IMR-90 (cell line): Measurements from ENCODE around the gene ZDHHC14. TPM values are rescaled to one million over a fixed set of nuclear protein-coding genes. Genes with fewer than 3 reads are reported as not detected.

Source experiments
- ATAC-seq: fragments of 200-7000 bp; cut with Tn5 transposase; 2 replicates; pipeline ENCODE4 v1.9.1; 2020; ENCODE audit warnings: low read depth, mild to moderate bottlenecking, moderate library complexity
- BruUV-seq: library from RNA; stranded (reverse); fragments of 400-500 nt; replicated peaks from 2 replicates; lab custom pipeline; 2021; lab: Mats Ljungman, UMichigan
- CTCF ChIA-PET: fragments of 300-600 bp; formaldehyde crosslinking; extraction: SDS; loops from one replicate; lab custom pipeline; 2021; ENCODE audit warnings: antibody characterized with exemption; lab: Yijun Ruan, JAX
- POLR2A ChIA-PET: fragments of 300-600 bp; sonication (Branson Sonifier 250); formaldehyde crosslinking; loops from one replicate; lab custom pipeline; 2022; ENCODE audit warnings: antibody characterized with exemption; ENCODE audit not compliant: unreplicated experiment; lab: Charles Lee
- DNase-seq: peaks from one replicate; pipeline ENCODE4 v3.0.0; 2013
- H2AFZ ChIP-seq: replicated peaks from 2 replicates; pipeline ENCODE3; 2013; ENCODE audit warnings: low read length, mild to moderate bottlenecking; ENCODE audit not compliant: poor library complexity
- H2AK5ac ChIP-seq: 2 replicates; pipeline ENCODE4 v1.6.1; 2013; ENCODE audit warnings: low read depth, low read length, inconsistent platforms
- H2AK9ac ChIP-seq: replicated peaks from 2 replicates; pipeline ENCODE3; 2013; ENCODE audit warnings: mild to moderate bottlenecking, low read depth, low read length, moderate library complexity; ENCODE audit not compliant: poor library complexity
- H2BK120ac ChIP-seq: 2 replicates; pipeline ENCODE4 v1.6.1; 2013; ENCODE audit warnings: low read depth, low read length, inconsistent platforms
- H2BK15ac ChIP-seq: 3 replicates; pipeline ENCODE4 v1.6.1; 2013; ENCODE audit warnings: low read depth, low read length, inconsistent platforms
- H2BK20ac ChIP-seq: 2 replicates; pipeline ENCODE4 v1.6.1; 2013; ENCODE audit warnings: low read depth, mild to moderate bottlenecking, inconsistent platforms, low read length, moderate library complexity
- H2BK5ac ChIP-seq: 2 replicates; pipeline ENCODE4 v1.6.1; 2013; ENCODE audit warnings: mild to moderate bottlenecking, low read depth, low read length, inconsistent platforms; ENCODE audit not compliant: poor library complexity, severe bottlenecking
- H3K14ac ChIP-seq: replicated peaks from 2 replicates; pipeline ENCODE4 v1.6.1; 2013; ENCODE audit warnings: low read depth, low read length, inconsistent platforms
- H3K18ac ChIP-seq: 2 replicates; pipeline ENCODE4 v1.6.1; 2013; ENCODE audit warnings: low read depth, low read length, control low read depth
- H3K23ac ChIP-seq: 2 replicates; pipeline ENCODE4 v1.6.1; 2013; ENCODE audit warnings: low read depth, low read length, inconsistent platforms
- H3K27ac ChIP-seq: 2 replicates; pipeline ENCODE4 v1.5.1; 2013; ENCODE audit warnings: mild to moderate bottlenecking, control low read depth, low read length; ENCODE audit not compliant: insufficient read depth
- H3K27me3 ChIP-seq: 2 replicates; pipeline ENCODE4 v1.6.1; 2013; ENCODE audit warnings: low read length; ENCODE audit not compliant: control insufficient read depth, insufficient read depth
- H3K36me3 ChIP-seq: 2 replicates; pipeline ENCODE4 v1.6.1; 2013; ENCODE audit warnings: low read length, mixed read lengths; ENCODE audit not compliant: control insufficient read depth, insufficient read depth
- H3K4ac ChIP-seq: 2 replicates; pipeline ENCODE4 v1.6.1; 2013; ENCODE audit warnings: low read depth, low read length, inconsistent platforms
- H3K4me1 ChIP-seq: 2 replicates; pipeline ENCODE4 v1.6.1; 2013; ENCODE audit warnings: low read length, mixed read lengths; ENCODE audit not compliant: control insufficient read depth, insufficient read depth
- H3K4me2 ChIP-seq: 2 replicates; pipeline ENCODE4 v1.6.1; 2013; ENCODE audit warnings: low read depth, mild to moderate bottlenecking, control low read depth, low read length, moderate library complexity
- H3K4me3 ChIP-seq: 2 replicates; pipeline ENCODE4 v1.5.1; 2013; ENCODE audit warnings: low read depth, mild to moderate bottlenecking, control low read depth, low read length, moderate library complexity; ENCODE audit not compliant: insufficient read depth
- H3K56ac ChIP-seq: 2 replicates; pipeline ENCODE4 v1.6.1; 2013; ENCODE audit warnings: low read length, inconsistent platforms; ENCODE audit not compliant: insufficient read depth; ENCODE audit errors: extremely low read depth
- H3K79me1 ChIP-seq, 2 experiments: 2 replicates each; pipeline ENCODE4 v1.6.1; 2013; ENCODE audit warnings: low read length in 2 of 2, inconsistent platforms in 1 of 2, low read depth in 1 of 2
- H3K9ac ChIP-seq: 2 replicates; pipeline ENCODE4 v1.6.1; 2013; ENCODE audit warnings: low read depth, low read length, control low read depth
- H3K9me1 ChIP-seq: 2 replicates; pipeline ENCODE4 v1.6.1; 2013; ENCODE audit warnings: low read length, inconsistent platforms; ENCODE audit not compliant: insufficient read depth
- H3K9me3 ChIP-seq: 2 replicates; pipeline ENCODE4 v1.6.1; 2013; ENCODE audit warnings: low read length; ENCODE audit not compliant: control insufficient read depth, insufficient read depth
- H4K20me1 ChIP-seq: 2 replicates; pipeline ENCODE4 v1.6.1; 2013; ENCODE audit warnings: low read length, inconsistent platforms; ENCODE audit not compliant: insufficient read depth
- H4K5ac ChIP-seq: 2 replicates; pipeline ENCODE4 v1.6.1; 2013; ENCODE audit warnings: mild to moderate bottlenecking, low read depth, low read length, control low read depth
- H4K8ac ChIP-seq, 2 experiments: 2 replicates each; pipeline ENCODE4 v1.6.1; 2013; ENCODE audit warnings: low read depth in 2 of 2, low read length in 2 of 2, control low read depth in 1 of 2, inconsistent platforms in 1 of 2
- H4K91ac ChIP-seq: 2 replicates; pipeline ENCODE4 v1.6.1; 2013; ENCODE audit warnings: low read depth, low read length, inconsistent platforms; ENCODE audit not compliant: insufficient read depth
- ELK1 ChIP-seq: fragments of 150-350 bp; IDR thresholded peaks from 2 replicates; pipeline ENCODE4 v1.6.1; 2016; ENCODE audit warnings: low read depth, mild to moderate bottlenecking, low read length, moderate library complexity, borderline replicate concordance
- MAFK ChIP-seq: IDR thresholded peaks from 2 replicates; pipeline ENCODE4 v1.6.1; 2012; ENCODE audit warnings: low read depth, low read length, improper control_type of control experiment
- RCOR1 ChIP-seq: IDR thresholded peaks from 2 replicates; pipeline ENCODE4 v1.6.1; 2012; ENCODE audit warnings: mild to moderate bottlenecking, low read length, improper control_type of control experiment; ENCODE audit not compliant: insufficient replicate concordance
- RFX5 ChIP-seq: IDR thresholded peaks from 2 replicates; pipeline ENCODE4 v1.8.0; 2012; ENCODE audit warnings: low read depth, mild to moderate bottlenecking, low read length, moderate library complexity
- SMC3 ChIP-seq: fragments of 150-350 bp; IDR thresholded peaks from 2 replicates; pipeline ENCODE4 v1.6.1; 2016; ENCODE audit warnings: low read depth, mild to moderate bottlenecking, antibody characterized with exemption, low read length, moderate library complexity
- WGBS, 2 experiments: methylation state at CpG; one replicate each; pipeline versions ENCODE4 v1.1.5 to v1.1.7; 2013; ENCODE audit warnings: missing lambda C conversion rate in 2 of 2; ENCODE audit not compliant: insufficient read length in 1 of 2; ENCODE audit errors: extremely low coverage in 2 of 2; 5-methylcytosine and 5-hydroxymethylcytosine counted together
- dilution Hi-C: fragments of 300-500 bp; cut with HindIII; formaldehyde crosslinking; loops from one replicate; pipeline ENCODE4 v1.14.3; 2018; ENCODE audit warnings: low sequenced_read_pairs; ENCODE audit not compliant: unreplicated experiment
- in situ Hi-C: fragments of 300-500 bp; cut with MboI; formaldehyde crosslinking; loops from 3 replicates; pipeline ENCODE4 v1.14.3; 2019; ENCODE audit warnings: low sequenced_read_pairs, inconsistent platforms, mixed read lengths
- intact Hi-C: fragments of 100-400 bp; cut with micrococcal nuclease; formaldehyde crosslinking; loops from 2 replicates; pipeline ENCODE4 v1.10.0; 2022
- polyA plus RNA-seq, 3 experiments: library from polyadenylated mRNA; depleted of rRNA; stranded (reverse); fragments of >200 nt; gene quantifications; 2 replicates each; pipeline ENCODE4 v1.2.3, GENCODE V29; 2012; ENCODE audit warnings: low replicate concordance in 1 of 3
- total RNA-seq: library from RNA; depleted of rRNA; stranded (reverse); fragments of >200 nt; gene quantifications from 2 replicates; pipeline ENCODE4 v1.2.3, GENCODE V29; 2012
- TF ChIP-seq, protein P1 (sequence below): conservative IDR thresholded peaks from 2 replicates; pipeline ENCODE4 v1.5.1; 2012; ENCODE audit warnings: mild to moderate bottlenecking, low read depth, low read length, improper control_type of control experiment

Gene ZDHHC14
- total and polyA plus RNA-seq, 2 of the 4 experiments (the other 2 are of a cell fraction), result 0.90 to 2.0 TPM

DNA sequence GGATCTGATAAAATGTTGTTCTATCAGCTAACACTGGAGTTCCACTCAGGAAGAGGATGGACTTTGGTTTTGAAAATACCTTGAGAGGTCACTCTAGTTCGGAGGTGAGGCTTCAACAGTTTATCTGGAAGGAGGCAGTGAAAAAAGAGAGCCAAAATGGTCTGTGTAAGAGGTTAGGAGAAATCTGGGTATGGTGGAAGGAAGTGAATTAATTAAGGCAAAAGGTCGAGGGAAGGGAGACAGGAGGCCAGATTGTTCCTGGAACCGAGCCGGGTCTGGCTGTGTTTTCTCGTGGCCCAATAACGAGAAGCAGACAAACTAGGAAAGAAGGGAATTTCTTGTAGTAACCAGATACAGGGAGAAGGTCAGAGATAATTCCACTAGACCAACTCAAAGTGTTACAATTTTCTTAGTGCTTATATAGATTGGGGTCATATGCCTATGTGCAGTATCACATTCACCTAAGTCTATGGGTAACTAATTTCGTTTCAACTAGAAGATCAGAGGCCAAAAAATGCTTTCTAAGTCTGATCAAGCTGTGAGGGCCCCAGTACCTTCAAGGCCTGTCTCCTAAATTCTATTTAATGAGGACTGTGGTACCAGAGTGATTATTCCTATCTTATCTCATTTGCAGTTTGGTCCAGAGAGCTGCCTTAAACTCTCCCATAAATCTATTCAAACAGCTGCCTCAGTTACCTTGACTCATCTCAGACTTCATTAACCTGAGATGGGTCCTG lies 346.1 kb downstream of the ZDHHC14 start:
- Histone ChIP-seq H2BK5ac (no peak overlapping the region), H3K4me1 (no peaks in the 10 kb centered on the region; the same call in 1 of the 2 replicates), H3K4ac (no peak overlapping the region), H3K4me2 (no peak overlapping the region), H2BK120ac (no peak overlapping the region), H2AK9ac (no peak overlapping the region), H3K9ac (no peak overlapping the region), H4K5ac (no peak overlapping the region), H2AFZ (no peak overlapping the region), H3K56ac (no peak overlapping the region), H4K20me1 (no peaks in the 10 kb centered on the region), H3K27me3 (peaks cover 14% of the 10 kb centered on the region), H3K4me3 (no peak overlapping the region), H3K27ac (no peak overlapping the region), H3K36me3 (no peaks in the 10 kb centered on the region), H3K9me3 (peaks cover 12% of the 10 kb centered on the region), H2AK5ac (no peak overlapping the region), H4K8ac (no peak overlapping the region), H2BK15ac (no peak overlapping the region), H3K18ac (no peak overlapping the region), H3K23ac (no peak overlapping the region), H3K9me1 (no peaks in the 10 kb centered on the region), H4K91ac (no peak overlapping the region), H2BK20ac (no peak overlapping the region), H3K79me1 (no peaks in the 10 kb centered on the region), H3K14ac (no peak overlapping the region)
- POLR2A ChIA-PET, result no interaction called here
- in situ Hi-C loops, result no loop called here
- dilution Hi-C loops, result no loop called here
- ATAC-seq (no peak), DNase-seq (no peak)
- BruUV-seq, result no TSS peak
- WGBS, 2 experiments, result 60% methylated on average over 1 of the region's 7 CpGs; no CpG with 5 or more reads in 1 of the 2 experiments
- no peak for TF ChIP-seq RCOR1
- TF ChIP-seq RFX5, result no peak
- TF ChIP-seq, protein P1, sequence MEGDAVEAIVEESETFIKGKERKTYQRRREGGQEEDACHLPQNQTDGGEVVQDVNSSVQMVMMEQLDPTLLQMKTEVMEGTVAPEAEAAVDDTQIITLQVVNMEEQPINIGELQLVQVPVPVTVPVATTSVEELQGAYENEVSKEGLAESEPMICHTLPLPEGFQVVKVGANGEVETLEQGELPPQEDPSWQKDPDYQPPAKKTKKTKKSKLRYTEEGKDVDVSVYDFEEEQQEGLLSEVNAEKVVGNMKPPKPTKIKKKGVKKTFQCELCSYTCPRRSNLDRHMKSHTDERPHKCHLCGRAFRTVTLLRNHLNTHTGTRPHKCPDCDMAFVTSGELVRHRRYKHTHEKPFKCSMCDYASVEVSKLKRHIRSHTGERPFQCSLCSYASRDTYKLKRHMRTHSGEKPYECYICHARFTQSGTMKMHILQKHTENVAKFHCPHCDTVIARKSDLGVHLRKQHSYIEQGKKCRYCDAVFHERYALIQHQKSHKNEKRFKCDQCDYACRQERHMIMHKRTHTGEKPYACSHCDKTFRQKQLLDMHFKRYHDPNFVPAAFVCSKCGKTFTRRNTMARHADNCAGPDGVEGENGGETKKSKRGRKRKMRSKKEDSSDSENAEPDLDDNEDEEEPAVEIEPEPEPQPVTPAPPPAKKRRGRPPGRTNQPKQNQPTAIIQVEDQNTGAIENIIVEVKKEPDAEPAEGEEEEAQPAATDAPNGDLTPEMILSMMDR, result no peak
- TF ChIP-seq MAFK, result no peak
- no peak for TF ChIP-seq SMC3
- no peak for TF ChIP-seq ELK1
- CTCF ChIA-PET, result no interaction called here
- intact Hi-C loops, result no loop called here
